ENCODE results near the gene MBNL1. TPM values are rescaled to one million over a fixed set of nuclear protein-coding genes. Genes with fewer than 3 reads are reported as not detected.
A peak's percentile ranks its signal among the peaks of the same experiment; 100 is the strongest.

Gene MBNL1
- total RNA-seq, 4 donors from 2014 or later = 258 to 478 (median 320) TPM

DNA sequence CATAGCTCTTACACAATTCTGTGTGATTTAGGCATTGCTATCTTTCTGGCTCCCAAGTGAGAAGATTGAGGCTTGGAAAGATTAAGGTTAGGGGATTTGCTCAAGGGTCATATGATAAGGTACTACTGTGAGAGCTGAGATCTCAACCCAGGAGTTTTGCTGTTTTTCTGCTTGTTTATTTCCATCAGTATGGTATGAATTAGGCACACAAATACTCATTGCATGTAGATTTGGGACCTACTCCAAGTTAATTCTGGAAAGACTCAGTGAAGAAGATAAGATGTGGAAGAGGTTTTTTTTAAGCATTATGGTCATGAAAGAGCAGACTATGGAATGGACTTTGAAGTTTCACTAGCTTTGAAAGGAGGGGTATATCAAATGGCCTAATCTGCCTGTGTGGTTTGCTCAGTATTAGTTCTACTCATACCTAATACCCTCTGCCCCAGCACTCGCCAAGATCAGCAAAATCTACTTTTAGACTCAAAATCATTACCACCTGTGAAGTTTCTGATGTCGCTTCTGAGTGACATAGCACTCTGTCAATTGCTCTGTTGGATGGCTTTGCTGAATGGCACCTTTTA is 12.5 kb downstream of the MBNL1 start:
- Histone ChIP-seq H3K4me3 (no peak overlapping the region), H3K4me1 (peaks cover 96% of the 10 kb centered on the region), H3K27me3 (no peaks in the 10 kb centered on the region), H3K9me3 (no peaks in the 10 kb centered on the region), H3K27ac (peak overlapping the region; percentile 32), H3K36me3 (no peaks in the 10 kb centered on the region)
- no peak for DNase-seq (ENCODE audit: low spot score in 2 of 2)
- WGBS = 56% methylated on average over 2 of the region's 2 CpGs
- TF ChIP-seq, protein P1, sequence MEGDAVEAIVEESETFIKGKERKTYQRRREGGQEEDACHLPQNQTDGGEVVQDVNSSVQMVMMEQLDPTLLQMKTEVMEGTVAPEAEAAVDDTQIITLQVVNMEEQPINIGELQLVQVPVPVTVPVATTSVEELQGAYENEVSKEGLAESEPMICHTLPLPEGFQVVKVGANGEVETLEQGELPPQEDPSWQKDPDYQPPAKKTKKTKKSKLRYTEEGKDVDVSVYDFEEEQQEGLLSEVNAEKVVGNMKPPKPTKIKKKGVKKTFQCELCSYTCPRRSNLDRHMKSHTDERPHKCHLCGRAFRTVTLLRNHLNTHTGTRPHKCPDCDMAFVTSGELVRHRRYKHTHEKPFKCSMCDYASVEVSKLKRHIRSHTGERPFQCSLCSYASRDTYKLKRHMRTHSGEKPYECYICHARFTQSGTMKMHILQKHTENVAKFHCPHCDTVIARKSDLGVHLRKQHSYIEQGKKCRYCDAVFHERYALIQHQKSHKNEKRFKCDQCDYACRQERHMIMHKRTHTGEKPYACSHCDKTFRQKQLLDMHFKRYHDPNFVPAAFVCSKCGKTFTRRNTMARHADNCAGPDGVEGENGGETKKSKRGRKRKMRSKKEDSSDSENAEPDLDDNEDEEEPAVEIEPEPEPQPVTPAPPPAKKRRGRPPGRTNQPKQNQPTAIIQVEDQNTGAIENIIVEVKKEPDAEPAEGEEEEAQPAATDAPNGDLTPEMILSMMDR (IDR thresholded peaks at IDR 0.05) = no peak
- TF ChIP-seq POLR2A (IDR thresholded peaks at IDR 0.05) = no peak
- no peak for TF ChIP-seq EP300 (IDR thresholded peaks at IDR 0.05)
- no peak for TF ChIP-seq POLR2AphosphoS5 (IDR thresholded peaks at IDR 0.05)

DNA sequence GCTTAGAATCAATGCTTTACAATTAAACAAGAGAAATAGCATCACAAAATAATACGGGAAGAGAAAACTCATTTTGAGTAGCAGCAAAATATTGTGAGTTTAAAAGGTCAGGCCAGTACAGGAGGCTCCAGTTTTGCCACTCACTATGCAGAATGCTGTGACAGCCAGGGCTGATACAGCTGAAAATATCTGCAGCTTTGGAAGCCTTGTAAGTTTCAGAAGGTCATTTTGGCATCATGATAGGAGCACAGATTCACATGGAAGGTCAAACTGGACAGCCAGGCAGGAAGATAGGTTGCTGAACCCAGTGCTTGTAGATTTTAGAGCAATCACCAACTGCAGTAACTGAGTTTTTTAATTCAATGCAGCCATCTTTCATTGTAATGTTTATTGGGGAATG is 14.1 kb downstream of the MBNL1 start:
- WGBS = 30% methylated on average over 1 of the region's 1 CpG
- TF ChIP-seq POLR2A (IDR thresholded peaks at IDR 0.05) = no peak
- TF ChIP-seq EP300 (IDR thresholded peaks at IDR 0.05) = no peak
- no peak for TF ChIP-seq POLR2AphosphoS5 (IDR thresholded peaks at IDR 0.05)
- TF ChIP-seq, protein P1 (IDR thresholded peaks at IDR 0.05) = no peak
- Histone ChIP-seq H3K27me3 (no peaks in the 10 kb centered on the region), H3K4me1 (peaks cover 94% of the 10 kb centered on the region), H3K36me3 (no peaks in the 10 kb centered on the region), H3K4me3 (no peak overlapping the region), H3K9me3 (no peaks in the 10 kb centered on the region), H3K27ac (peak overlapping the region; percentile 60)
- DNase-seq (ENCODE audit: low spot score in 2 of 2) = no peak

DNA sequence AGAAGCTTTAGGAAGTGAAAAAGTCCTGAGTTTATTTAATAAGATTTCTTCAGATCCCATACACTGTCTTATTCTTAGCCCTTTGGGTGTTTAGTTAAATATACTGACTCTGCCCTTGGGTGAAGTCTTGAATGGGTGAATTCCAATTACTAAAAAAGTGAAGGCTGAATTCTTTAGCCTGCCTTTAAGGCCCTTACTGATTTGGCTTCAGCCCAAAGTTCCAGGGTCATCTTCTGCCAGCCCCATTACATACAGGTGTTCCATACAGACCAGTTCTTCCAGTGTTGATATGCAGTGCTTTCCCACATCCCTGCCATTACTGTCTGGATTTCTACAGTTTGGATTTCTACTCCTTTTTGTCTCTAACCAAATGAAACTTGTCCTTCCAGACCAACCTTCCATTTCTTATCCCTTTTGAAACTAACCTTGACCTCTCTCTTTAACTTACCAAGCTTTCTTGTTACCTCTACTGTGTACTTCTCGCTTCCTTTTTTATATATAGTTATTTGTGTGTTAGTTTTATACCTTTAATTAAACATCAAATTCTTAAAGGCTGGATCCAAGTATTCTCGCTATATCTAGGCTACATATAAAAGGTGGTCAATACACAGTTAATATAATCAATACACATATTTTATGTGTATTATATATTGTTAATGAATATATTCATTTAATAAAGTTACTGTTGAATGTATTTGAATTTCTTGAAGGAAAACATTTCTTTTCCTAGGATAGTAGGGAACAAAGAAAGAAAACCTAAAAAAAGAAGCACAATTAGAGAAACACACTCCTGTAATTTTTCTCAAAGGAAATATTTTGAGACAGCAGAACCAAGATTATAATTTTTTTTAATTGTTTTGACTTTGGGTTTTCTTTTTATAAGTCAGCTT is 15.0 kb downstream of the MBNL1 start:
- DNase-seq (ENCODE audit: low spot score in 2 of 2) = no peak
- Histone ChIP-seq H3K27me3 (no peaks in the 10 kb centered on the region), H3K9me3 (no peaks in the 10 kb centered on the region), H3K4me1 (peaks cover 94% of the 10 kb centered on the region), H3K4me3 (no peak overlapping the region), H3K36me3 (no peaks in the 10 kb centered on the region), H3K27ac (peak overlapping the region; percentile 60)
- WGBS = 85% methylated on average over 2 of the region's 2 CpGs
- no peak for TF ChIP-seq POLR2A (IDR thresholded peaks at IDR 0.05)
- TF ChIP-seq, protein P1 (IDR thresholded peaks at IDR 0.05) = no peak
- no peak for TF ChIP-seq EP300 (IDR thresholded peaks at IDR 0.05)
- TF ChIP-seq POLR2AphosphoS5 (IDR thresholded peaks at IDR 0.05) = no peak

DNA sequence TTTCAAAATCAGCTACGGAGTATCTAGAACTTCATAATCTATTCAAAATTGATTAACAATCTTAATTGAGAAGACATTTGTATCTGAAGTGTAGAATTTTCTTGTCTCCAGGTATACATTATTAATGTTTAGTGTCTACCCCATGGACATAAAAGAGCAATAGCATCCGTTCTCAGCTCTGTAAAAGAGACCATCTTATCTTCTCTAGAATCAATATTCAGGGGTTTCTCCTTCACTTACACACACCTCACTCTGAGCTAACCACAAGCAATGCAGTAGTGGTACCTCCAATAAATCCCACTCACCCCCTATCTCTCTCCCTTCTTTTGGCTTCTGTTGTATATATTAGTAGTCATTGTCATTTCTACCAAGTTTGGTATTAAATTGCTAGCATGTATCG is 16.2 kb downstream of the MBNL1 start:
- Histone ChIP-seq H3K4me3 (no peak overlapping the region), H3K36me3 (no peaks in the 10 kb centered on the region), H3K27me3 (no peaks in the 10 kb centered on the region), H3K9me3 (no peaks in the 10 kb centered on the region), H3K4me1 (peaks cover 84% of the 10 kb centered on the region), H3K27ac (no peak overlapping the region)
- no peak for DNase-seq (ENCODE audit: low spot score in 2 of 2)
- 61% methylated on average over 3 of the region's 3 CpGs for WGBS
- TF ChIP-seq EP300 (IDR thresholded peaks at IDR 0.05) = no peak
- no peak for TF ChIP-seq POLR2A (IDR thresholded peaks at IDR 0.05)
- no peak for TF ChIP-seq POLR2AphosphoS5 (IDR thresholded peaks at IDR 0.05)
- TF ChIP-seq, protein P1 (IDR thresholded peaks at IDR 0.05) = no peak

DNA sequence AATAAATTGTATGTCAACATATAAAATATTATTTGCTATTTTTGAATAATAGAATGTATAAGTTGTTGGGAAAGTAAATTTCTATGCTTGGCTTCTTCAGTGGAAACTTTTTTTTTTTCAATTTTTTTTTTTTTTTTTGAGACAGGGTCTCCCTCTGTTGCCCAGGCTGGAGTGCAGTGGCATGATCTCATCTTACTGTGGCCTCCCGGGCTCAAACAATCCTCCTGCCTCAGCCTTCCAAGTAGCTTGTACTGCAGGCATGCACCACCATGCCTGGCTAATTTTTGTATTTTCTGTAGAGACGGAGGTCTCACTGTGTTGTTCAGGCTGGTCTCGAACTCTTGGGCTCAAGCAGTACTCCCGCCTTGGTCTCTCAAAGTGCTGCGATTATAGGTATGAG is 16.8 kb downstream of the MBNL1 start:
- no peak overlapping the region for H3K27ac ChIP-seq
- no peaks in the 10 kb centered on the region for H3K9me3 ChIP-seq
- TF ChIP-seq EP300 (IDR thresholded peaks at IDR 0.05) (no peak), POLR2A (IDR thresholded peaks at IDR 0.05) (no peak), POLR2AphosphoS5 (IDR thresholded peaks at IDR 0.05) (no peak)
- TF ChIP-seq, protein P1 (IDR thresholded peaks at IDR 0.05) = no peak
- H3K27me3 ChIP-seq = no peaks in the 10 kb centered on the region
- no peak overlapping the region for H3K4me3 ChIP-seq
- no peak for DNase-seq (ENCODE audit: low spot score in 2 of 2)
- H3K36me3 ChIP-seq = no peaks in the 10 kb centered on the region
- H3K4me1 ChIP-seq = peaks cover 81% of the 10 kb centered on the region
- 98% methylated on average over 5 of the region's 5 CpGs for WGBS
